Motor neuron (in vitro differentiated cells): ENCODE measurements around the gene ADH4. TPM values are rescaled to one million over a fixed set of nuclear protein-coding genes. Genes with fewer than 3 reads are reported as not detected.
"Not testable (repeated sequence)": the region's sequence is repeated elsewhere in the genome, so short reads cannot be mapped to it uniquely, and the experiment has no call there.

Experiments
- ATAC-seq, 8 experiments: fragments of 200-7000 bp; cut with Tn5 transposase; replicated peaks in 6 of 8; 2 replicates each; pipeline ENCODE4 v1.8.0; 2021; ENCODE audit warnings: mild to moderate bottlenecking in 8 of 8, moderate library complexity in 8 of 8
- H3K27ac ChIP-seq, 2 donors: fragments of 250-450 bp; sonication (Bioruptor Pico); 2 replicates each; pipeline ENCODE4 v1.9.0; 2021; ENCODE audit warnings: antibody characterized with exemption in 2 of 2, mild to moderate bottlenecking in 2 of 2, moderate library complexity in 1 of 2
- H3K4me1 ChIP-seq, 2 donors: fragments of 250-450 bp; sonication (Bioruptor Pico); replicated peaks in 1 of 2; 2 replicates each; pipeline ENCODE4 v1.6.1; 2021; ENCODE audit warnings: antibody characterized with exemption in 2 of 2, mild to moderate bottlenecking in 2 of 2, moderate library complexity in 1 of 2
- H3K4me3 ChIP-seq, 5 donors: fragments of 250-450 bp; sonication (Bioruptor Pico); 2 replicates each; pipeline ENCODE4 v1.9.0; 2021; ENCODE audit warnings: antibody characterized with exemption in 5 of 5, mild to moderate bottlenecking in 5 of 5, moderate library complexity in 4 of 5
- WGBS, 10 experiments: fragments of 450-650 bp; shearing (Covaris generic); methylation state at CpG; one replicate each; pipeline ENCODE4 v1.0.0; 2022; 5-methylcytosine and 5-hydroxymethylcytosine counted together
- in situ Hi-C, 9 experiments: fragments of 400-800 bp; cut with MboI; loops; one replicate each; pipeline ENCODE4 v1.15.0; 2021; ENCODE audit warnings: low sequenced_read_pairs in 9 of 9, low pct_unique_long_range_greater_than_20kb in 2 of 9; ENCODE audit not compliant: unreplicated experiment in 9 of 9
- total RNA-seq, 8 experiments: library from RNA; unstranded; fragments of 300-600 nt; gene quantifications; 2 replicates each; pipeline versions ENCODE4 v1.2.3 to v1.2.4, GENCODE V29; 2022

ADH4 gene
- total RNA-seq, 8 experiments from 2014 or later: 0.13 to 0.27 (median 0.17) TPM; not detected in 4

DNA sequence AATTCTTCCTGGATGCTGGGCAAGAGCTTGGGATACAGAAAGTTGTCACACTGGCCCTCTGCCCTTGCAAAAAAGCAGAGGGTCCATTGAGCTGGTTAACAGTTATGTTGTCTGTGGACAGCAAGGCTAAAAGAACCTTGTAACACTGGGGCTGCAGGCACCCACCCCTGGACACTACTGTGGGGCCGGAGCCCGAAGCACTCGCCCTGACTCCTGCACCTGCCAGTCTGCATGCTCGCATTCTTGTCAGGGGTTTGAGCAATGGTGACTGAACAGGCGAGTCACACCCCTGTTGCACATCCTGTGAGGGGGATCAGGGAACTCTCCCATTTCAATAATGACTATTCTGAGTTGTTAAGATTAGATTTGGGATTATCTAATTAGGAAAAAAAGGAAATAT lies 23.6 kb downstream of the ADH4 start:
- in situ Hi-C loops: loop anchor here in 2 of 9 experiments (10.0 to 25.0 kb wide), 2 partner anchors 284 to 292 kb away; no protein-coding TSS in a partner anchor
- ATAC-seq: no peak
- Histone ChIP-seq H3K27ac (no peak overlapping the region), H3K4me3 (no peak overlapping the region), H3K4me1 (no peaks in the 10 kb centered on the region)
- 80 to 96% (median 91%) methylated on average over 1 to 4 of the region's 5 CpGs; no CpG with 5 or more reads in 4 of the 10 experiments for WGBS, 10 experiments

- no peak for ATAC-seq
- H3K27ac ChIP-seq: no peak overlapping the region
- in situ Hi-C loops: loop anchor here in 1 of 9 experiments (25.0 kb wide), 1 partner anchor 294 kb away; no protein-coding TSS in a partner anchor
- no peaks in the 10 kb centered on the region for H3K4me1 ChIP-seq
- no peak overlapping the region for H3K4me3 ChIP-seq
- WGBS, 10 experiments: 16 to 76% (median 62%) methylated on average over 6 to 8 of the region's 9 CpGs
These were observed 26.0 kb downstream of the ADH4 start for GRCh38 chr4:99117876-99118693.

DNA sequence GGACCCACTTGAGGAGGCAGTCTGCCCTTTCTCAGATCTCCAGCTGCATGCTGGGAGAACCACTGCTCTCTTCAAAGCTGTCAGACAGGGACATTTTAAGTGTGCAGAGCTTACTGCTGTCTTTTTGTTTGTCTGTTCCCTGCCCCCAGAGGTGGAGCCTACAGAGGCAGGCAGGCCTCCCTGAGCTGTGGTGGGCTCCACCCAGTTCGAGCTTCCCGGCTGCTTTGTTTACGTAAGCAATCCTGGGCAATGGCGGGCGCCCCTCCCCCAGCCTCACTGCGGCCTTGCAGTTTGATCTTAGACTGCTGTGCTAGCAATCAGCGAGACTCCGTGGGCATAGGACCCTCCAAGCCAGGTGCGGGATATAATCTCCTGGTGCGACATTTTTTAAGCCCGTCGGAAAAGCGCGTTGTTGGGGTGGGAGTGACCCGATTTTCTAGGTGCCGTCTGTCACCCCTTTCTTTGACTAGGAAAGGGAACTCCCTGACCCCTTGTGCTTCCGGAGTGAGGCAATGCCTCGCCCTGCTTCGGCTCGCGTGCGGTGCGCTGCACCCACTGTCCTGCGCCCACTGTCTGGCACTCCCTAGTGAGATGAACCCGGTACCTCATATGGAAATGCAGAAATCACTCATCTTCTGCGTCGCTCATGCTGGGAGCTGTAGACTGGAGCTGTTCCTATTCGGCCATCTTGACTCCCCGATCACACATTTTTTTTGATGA lies 26.8 kb downstream of the ADH4 start:
- in situ Hi-C loops: loop anchor here in 1 of 9 experiments (25.0 kb wide), 1 partner anchor 295 kb away; no protein-coding TSS in a partner anchor

DNA sequence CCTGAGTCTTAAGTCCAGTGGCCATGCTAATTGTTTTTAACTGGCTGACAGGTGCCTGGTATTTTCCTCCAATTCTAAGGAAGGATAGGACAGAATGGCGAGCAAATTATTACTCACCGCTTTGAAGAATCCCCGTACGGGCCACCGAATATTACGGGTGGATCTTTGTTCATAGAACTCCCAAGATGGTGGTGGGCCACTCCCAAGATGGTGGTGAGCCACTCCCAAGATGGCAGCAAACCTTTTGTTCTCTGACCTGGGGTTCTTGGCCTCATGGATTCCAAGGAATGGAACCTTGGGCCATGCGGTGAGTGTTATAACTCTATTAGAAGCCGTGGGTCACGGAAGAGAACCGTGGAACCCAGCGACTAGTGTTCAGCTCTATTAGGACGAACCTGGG lies 34.8 kb downstream of the ADH4 start:
- not testable (repeated sequence) for H3K27ac ChIP-seq, H3K4me3 ChIP-seq, ATAC-seq, H3K4me1 ChIP-seq
- in situ Hi-C loops: loop anchor here in 1 of 9 experiments (25.0 kb wide), 1 partner anchor 303 kb away; no protein-coding TSS in a partner anchor
- 77 to 93% methylated on average over 5 to 6 of the region's 12 CpGs; no CpG with 5 or more reads in 8 of the 10 experiments for WGBS, 10 experiments

More for the DNA sequence above, 26.8 kb downstream of the ADH4 start:
- not testable (repeated sequence) for H3K27ac ChIP-seq, H3K4me3 ChIP-seq, ATAC-seq, H3K4me1 ChIP-seq
- 7 to 100% (median 89%) methylated on average over 1 to 5 of the region's 29 CpGs; no CpG with 5 or more reads in 2 of the 10 experiments for WGBS, 10 experiments

DNA sequence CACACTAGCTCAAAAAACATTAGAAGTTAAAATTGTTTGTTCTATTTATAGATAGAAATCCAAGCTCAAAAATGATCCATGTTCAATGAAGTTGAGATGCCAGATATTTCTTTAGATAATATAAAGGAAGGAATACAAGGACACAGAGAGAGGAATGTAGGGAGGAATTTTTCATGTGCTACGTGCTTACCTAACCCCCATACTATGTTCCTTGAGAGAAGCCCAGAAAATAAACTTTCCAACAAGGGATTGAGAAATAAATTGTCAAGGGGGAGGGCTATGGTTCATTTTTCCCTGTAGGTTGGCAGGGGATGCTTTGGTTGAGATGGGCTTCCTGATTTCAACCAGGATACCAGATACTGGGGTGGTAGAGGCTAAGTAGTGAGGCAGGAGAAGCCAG lies 39.9 kb downstream of the ADH4 start:
- no peak overlapping the region for H3K27ac ChIP-seq
- 40 to 100% (median 80%) methylated on average over 1 of the region's 1 CpG for whole genome bisulfite sequencing, 10 experiments
- no peaks in the 10 kb centered on the region for H3K4me1 ChIP-seq
- in situ Hi-C loops: loop anchor here in 1 of 9 experiments (25.0 kb wide), 1 partner anchor 308 kb away; no protein-coding TSS in a partner anchor
- no peak overlapping the region for H3K4me3 ChIP-seq
- ATAC-seq: no peak

DNA sequence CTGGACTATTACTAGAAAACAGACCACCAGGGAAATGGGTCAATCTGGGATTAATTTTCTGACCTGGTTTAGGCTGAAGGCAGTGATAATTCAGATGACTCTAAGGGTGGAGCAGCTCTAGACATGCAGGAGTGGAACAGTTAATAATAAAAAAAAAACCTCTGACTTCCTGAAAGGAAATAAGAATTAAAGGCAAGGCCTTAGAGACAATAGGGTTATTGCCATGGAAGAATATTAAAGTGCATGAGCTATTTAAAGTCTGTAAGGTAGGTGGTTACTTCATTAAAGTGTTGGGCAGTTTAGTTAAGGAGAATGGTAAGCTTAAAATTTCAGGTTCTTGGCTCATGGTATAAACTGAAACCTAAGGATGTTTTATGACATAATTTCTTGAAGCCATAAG lies 40.9 kb downstream of the ADH4 start:
- ATAC-seq: peak in 1 of 8 experiments; percentile 46
- no peaks in the 10 kb centered on the region for H3K4me1 ChIP-seq
- no peak overlapping the region for H3K4me3 ChIP-seq
- in situ Hi-C loops: loop anchor here in 1 of 9 experiments (25.0 kb wide), 1 partner anchor 309 kb away; no protein-coding TSS in a partner anchor
- H3K27ac ChIP-seq: no peak overlapping the region

DNA sequence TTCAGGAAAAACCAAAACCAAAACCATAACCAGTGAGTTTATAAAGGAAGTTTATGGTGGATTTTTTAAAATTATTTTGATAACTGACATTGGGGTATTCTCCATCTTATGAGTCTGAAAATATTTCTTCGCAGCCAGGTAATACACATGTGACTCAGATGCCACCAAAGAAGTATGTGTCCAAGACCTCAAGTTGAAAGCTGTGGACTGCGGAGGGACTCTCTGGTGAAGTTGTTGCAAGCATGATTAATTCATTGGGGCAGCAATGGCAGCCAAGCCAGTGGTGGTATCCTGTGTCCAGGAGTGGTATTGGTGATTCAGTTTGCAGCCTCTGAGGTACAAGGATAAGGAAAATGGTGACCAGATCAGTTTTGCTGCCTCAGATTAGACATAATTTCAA lies 41.5 kb downstream of the ADH4 start:
- H3K27ac ChIP-seq: no peak overlapping the region
- no peaks in the 10 kb centered on the region for H3K4me1 ChIP-seq
- no peak overlapping the region for H3K4me3 ChIP-seq
- WGBS, 10 experiments: 100% methylated on average over 1 to 2 of the region's 2 CpGs; no CpG with 5 or more reads in 3 of the 10 experiments
- ATAC-seq: no peak
- in situ Hi-C loops: loop anchor here in 1 of 9 experiments (25.0 kb wide), 1 partner anchor 310 kb away; no protein-coding TSS in a partner anchor

DNA sequence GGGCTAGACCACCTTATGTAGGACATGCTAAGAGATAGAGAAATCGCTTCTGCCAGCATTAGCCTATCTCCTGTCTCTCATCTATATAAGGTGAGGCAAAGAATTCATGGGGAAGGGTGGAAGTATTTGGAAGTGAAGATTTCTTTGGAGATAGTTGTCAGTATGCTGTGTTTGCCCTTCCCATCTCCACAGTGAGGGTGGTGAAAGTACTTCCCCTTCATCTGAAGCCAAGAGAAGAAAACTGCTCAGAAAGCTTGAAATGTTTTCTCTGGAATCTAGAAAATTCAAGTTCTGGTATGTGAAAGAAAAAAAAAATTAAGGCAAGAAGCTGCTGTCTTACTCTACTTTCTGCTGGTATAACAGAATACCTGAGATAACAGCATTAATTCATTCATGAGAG lies 43.2 kb downstream of the ADH4 start:
- Histone ChIP-seq H3K4me3 (no peak overlapping the region), H3K27ac (no peak overlapping the region), H3K4me1 (no peaks in the 10 kb centered on the region)
- in situ Hi-C loops: loop anchor here in 1 of 9 experiments (25.0 kb wide), 1 partner anchor 311 kb away; no protein-coding TSS in a partner anchor
- 82 to 100% (median 100%) methylated on average over 1 of the region's 1 CpG; no CpG with 5 or more reads in 3 of the 10 experiments for WGBS, 10 experiments
- ATAC-seq: no peak

DNA sequence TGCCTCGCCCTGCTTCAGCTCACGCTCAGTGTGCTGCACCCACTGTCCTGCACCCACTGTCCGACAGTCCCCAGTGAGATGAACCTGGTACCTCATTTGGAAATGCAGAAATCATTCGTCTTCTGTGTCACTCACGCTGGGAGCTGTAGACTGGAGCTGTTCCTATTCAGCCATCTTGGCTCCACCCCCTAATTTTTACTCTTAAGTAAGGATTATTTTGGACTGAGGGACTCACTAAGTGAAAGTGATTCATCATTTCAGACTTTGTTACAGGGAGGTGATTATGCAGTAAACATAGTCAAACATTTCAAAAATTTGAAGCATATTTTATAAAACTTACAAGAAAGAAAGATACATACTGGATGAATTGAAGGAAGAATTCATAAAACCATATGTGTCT lies 44.3 kb downstream of the ADH4 start:
- not testable (repeated sequence) for ATAC-seq, H3K27ac ChIP-seq, H3K4me3 ChIP-seq, H3K4me1 ChIP-seq
- 57 to 96% (median 66%) methylated on average over 1 to 4 of the region's 5 CpGs; no CpG with 5 or more reads in 5 of the 10 experiments for WGBS, 10 experiments
- in situ Hi-C loops: loop anchor here in 1 of 9 experiments (25.0 kb wide), 1 partner anchor 312 kb away; no protein-coding TSS in a partner anchor

- no peak overlapping the region for H3K4me3 ChIP-seq
- 40 to 100% (median 93%) methylated on average over 1 to 9 of the region's 12 CpGs; no CpG with 5 or more reads in 4 of the 10 experiments for WGBS, 10 experiments
- no peak overlapping the region for H3K27ac ChIP-seq
- in situ Hi-C loops: no loop called here
- no peaks in the 10 kb centered on the region for H3K4me1 ChIP-seq
- ATAC-seq: no peak
These were observed 44.8 kb downstream of the ADH4 start for GRCh38 chr4:99099311-99099710.

DNA sequence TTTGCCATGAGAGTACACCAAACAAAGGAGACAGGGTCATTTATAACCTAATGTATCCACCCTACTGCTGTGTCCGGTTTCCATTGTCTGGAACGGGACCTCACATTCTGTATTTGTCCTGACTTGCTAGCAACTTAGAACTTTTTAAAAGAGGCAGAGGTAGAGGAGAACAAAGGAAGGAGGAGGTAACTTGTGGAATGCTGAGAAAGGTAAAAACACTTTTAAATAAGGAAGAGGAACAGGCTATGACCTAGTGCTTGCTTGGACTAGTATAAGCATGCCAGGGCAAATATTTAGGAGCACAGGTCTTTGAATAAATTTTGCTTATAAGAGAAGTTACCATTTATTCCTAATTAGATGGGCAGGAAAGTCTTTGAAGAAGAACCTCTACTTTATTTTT lies 52.3 kb downstream of the ADH4 start:
- H3K4me3 ChIP-seq, H3K27ac ChIP-seq, in situ Hi-C loops, ATAC-seq: not testable (repeated sequence)
- WGBS, 10 experiments: 14 to 100% (median 75%) methylated on average over 1 to 2 of the region's 2 CpGs; no CpG with 5 or more reads in 2 of the 10 experiments
- H3K4me1 ChIP-seq: peaks cover 16 to 17% of the 10 kb centered on the region in 2 donors

GRCh38 chr4:99091216-99091575 lies 52.9 kb downstream of the ADH4 start:
- H3K27ac ChIP-seq: peak overlapping the region in 1 of 2 donors; percentile 40
- in situ Hi-C loops: no loop called here
- H3K4me3 ChIP-seq: peak overlapping the region; percentile 5 to 84 (median 7)
- no peak for ATAC-seq
- H3K4me1 ChIP-seq: peaks cover 17 to 20% of the 10 kb centered on the region in 2 donors
- WGBS, 10 experiments: 0 to 56% (median 29%) methylated on average over 1 to 2 of the region's 2 CpGs; no CpG with 5 or more reads in 2 of the 10 experiments
